Astrocyte (in vitro differentiated cells and primary cell): ENCODE measurements around the gene ITSN1. TPM values are rescaled to one million over a fixed set of nuclear protein-coding genes. Genes with fewer than 3 reads are reported as not detected.
A peak's percentile ranks its signal among the peaks of the same experiment; 100 is the strongest.

Source experiments
- DNase-seq: peaks from one replicate; pipeline ENCODE4 v3.0.0-alpha.2; 2010; ENCODE audit warnings: low read depth
- FAIRE-seq: peaks from 2 replicates; lab custom pipeline; 2011; peaks lifted over from hg19 to GRCh38; lab: Jason Lieb, UNC
- H2AFZ ChIP-seq: 2 replicates; pipeline ENCODE4 v1.6.0; 2012; ENCODE audit warnings: low read depth, low read length, inconsistent platforms
- H3K27ac ChIP-seq: 2 replicates; pipeline ENCODE4 v1.5.1; 2011; ENCODE audit warnings: low read depth, low read length, inconsistent platforms
- H3K27me3 ChIP-seq: 2 replicates; pipeline ENCODE4 v1.6.0; 2011; ENCODE audit warnings: low read length, inconsistent platforms; ENCODE audit not compliant: insufficient read depth
- H3K36me3 ChIP-seq: 2 replicates; pipeline ENCODE4 v1.5.1; 2011; ENCODE audit warnings: low read length, inconsistent platforms; ENCODE audit not compliant: insufficient read depth
- H3K4me1 ChIP-seq: 2 replicates; pipeline ENCODE4 v1.5.1; 2011; ENCODE audit warnings: low read length, inconsistent platforms; ENCODE audit not compliant: insufficient read depth
- H3K4me2 ChIP-seq: 2 replicates; pipeline ENCODE4 v1.6.0; 2012; ENCODE audit warnings: low read length, inconsistent platforms
- H3K4me3 ChIP-seq: 2 replicates; pipeline ENCODE4 v1.5.1; 2011; ENCODE audit warnings: low read depth, mild to moderate bottlenecking, low read length, inconsistent platforms; ENCODE audit not compliant: insufficient read depth
- H3K79me2 ChIP-seq: 2 replicates; pipeline ENCODE4 v1.6.0; 2012; ENCODE audit warnings: mild to moderate bottlenecking, low read length, inconsistent platforms; ENCODE audit not compliant: insufficient read depth
- H3K9ac ChIP-seq: 2 replicates; pipeline ENCODE4 v1.6.0; 2012; ENCODE audit warnings: mild to moderate bottlenecking, low read length, inconsistent platforms
- H3K9me3 ChIP-seq: 2 replicates; pipeline ENCODE4 v1.5.1; 2012; ENCODE audit warnings: low read depth, mild to moderate bottlenecking, low read length, inconsistent platforms; ENCODE audit not compliant: insufficient read depth
- H4K20me1 ChIP-seq: 2 replicates; pipeline ENCODE4 v1.6.0; 2012; ENCODE audit warnings: low read length, inconsistent platforms; ENCODE audit not compliant: insufficient read depth
- H3K27ac Mint-ChIP-seq: one replicate; pipeline ENCODE4 v1.8.0; 2021; ENCODE audit warnings: mild to moderate bottlenecking, mixed read lengths; ENCODE audit not compliant: unreplicated experiment
- H3K27me3 Mint-ChIP-seq: one replicate; pipeline ENCODE4 v1.8.0; 2021; ENCODE audit warnings: low read depth, mixed read lengths; ENCODE audit not compliant: unreplicated experiment
- H3K36me3 Mint-ChIP-seq: one replicate; pipeline ENCODE4 v1.8.0; 2021; ENCODE audit warnings: low read depth, mixed read lengths; ENCODE audit not compliant: unreplicated experiment
- H3K4me1 Mint-ChIP-seq: one replicate; pipeline ENCODE4 v1.8.0; 2021; ENCODE audit warnings: low read depth, mixed read lengths; ENCODE audit not compliant: unreplicated experiment
- H3K4me3 Mint-ChIP-seq: one replicate; pipeline ENCODE4 v1.8.0; 2021; ENCODE audit warnings: mild to moderate bottlenecking, moderate library complexity, mixed read lengths; ENCODE audit not compliant: unreplicated experiment
- H3K9me3 Mint-ChIP-seq: one replicate; pipeline ENCODE4 v1.8.0; 2021; ENCODE audit warnings: mild to moderate bottlenecking, mixed read lengths; ENCODE audit not compliant: unreplicated experiment
- CTCF ChIP-seq: IDR thresholded peaks from 2 replicates; pipeline ENCODE4 v1.5.1; 2011; ENCODE audit warnings: low read depth, mild to moderate bottlenecking, inconsistent platforms, low read length, moderate library complexity; ENCODE audit not compliant: insufficient read depth
- EZH2 ChIP-seq: IDR thresholded peaks from 2 replicates; pipeline ENCODE4 v1.6.1; 2012; ENCODE audit warnings: mild to moderate bottlenecking, low read length, inconsistent platforms; ENCODE audit not compliant: insufficient read depth
- total RNA-seq: library from RNA; stranded (reverse); gene quantifications from 2 replicates; pipeline ENCODE4 v1.2.1, GENCODE V29; 2021

The ITSN1 gene
- total RNA-seq, 1 donor from 2014 or later, result 77.3 TPM

- no peak overlapping the region for H3K4me3 Mint-ChIP-seq
- Histone ChIP-seq H3K36me3 (peaks cover 2% of the 10 kb centered on the region), H3K4me2 (no peak overlapping the region), H3K4me3 (no peak overlapping the region), H3K9ac (no peak overlapping the region), H4K20me1 (peaks cover 25% of the 10 kb centered on the region), H3K4me1 (peaks cover 19% of the 10 kb centered on the region), H3K27ac (no peak overlapping the region), H3K9me3 (no peaks in the 10 kb centered on the region), H3K79me2 (peaks cover 90% of the 10 kb centered on the region), H3K27me3 (no peaks in the 10 kb centered on the region), H2AFZ (no peak overlapping the region)
- H3K27ac Mint-ChIP-seq, result no peak overlapping the region
- no peak for DNase-seq
- H3K4me1 Mint-ChIP-seq, result peaks cover 34% of the 10 kb centered on the region
- no peaks in the 10 kb centered on the region for H3K27me3 Mint-ChIP-seq
- no peak for FAIRE-seq
- H3K9me3 Mint-ChIP-seq, result no peaks in the 10 kb centered on the region
- H3K36me3 Mint-ChIP-seq, result peaks cover 2% of the 10 kb centered on the region
- TF ChIP-seq EZH2, result no peak
- TF ChIP-seq CTCF, result no peak
These were observed 12.1 kb downstream of the ITSN1 start for GRCh38 chr21:33654412-33654811.

GRCh38 chr21:33655588-33656221, 13.4 kb downstream of the ITSN1 start:
- peak overlapping the region; percentile 77 for H3K27ac ChIP-seq
- DNase-seq (peak; percentile 98), FAIRE-seq (peak; percentile 68)
- Mint-ChIP-seq H3K9me3 (no peaks in the 10 kb centered on the region), H3K4me1 (peaks cover 37% of the 10 kb centered on the region), H3K27ac (peak overlapping the region; percentile 90), H3K4me3 (peak overlapping the region; percentile 58), H3K36me3 (peaks cover 2% of the 10 kb centered on the region), H3K27me3 (no peaks in the 10 kb centered on the region)
- peak overlapping the region; percentile 49 for H3K4me2 ChIP-seq
- peaks cover 88% of the 10 kb centered on the region for H3K79me2 ChIP-seq
- H3K4me1 ChIP-seq, result peaks cover 19% of the 10 kb centered on the region
- H3K4me3 ChIP-seq, result peak overlapping the region; percentile 25
- TF ChIP-seq EZH2 (no peak), CTCF (no peak)
- peak overlapping the region; percentile 11 for H3K9ac ChIP-seq
- H2AFZ ChIP-seq, result no peak overlapping the region
- no peaks in the 10 kb centered on the region for H3K27me3 ChIP-seq
- H3K9me3 ChIP-seq, result no peaks in the 10 kb centered on the region
- peaks cover 13% of the 10 kb centered on the region for H4K20me1 ChIP-seq
- peaks cover 2% of the 10 kb centered on the region for H3K36me3 ChIP-seq

GRCh38 chr21:33657124-33657820, 15.0 kb downstream of the ITSN1 start:
- H2AFZ ChIP-seq, result no peak overlapping the region
- no peak overlapping the region for H3K4me3 ChIP-seq
- no peak for TF ChIP-seq CTCF
- H3K4me3 Mint-ChIP-seq, result no peak overlapping the region
- H3K9ac ChIP-seq, result no peak overlapping the region
- peaks cover 2% of the 10 kb centered on the region for H3K36me3 ChIP-seq
- H3K27ac ChIP-seq, result no peak overlapping the region
- peaks cover 6% of the 10 kb centered on the region for H4K20me1 ChIP-seq
- no peak for FAIRE-seq
- H3K27me3 ChIP-seq, result no peaks in the 10 kb centered on the region
- H3K4me1 Mint-ChIP-seq, result peaks cover 28% of the 10 kb centered on the region
- H3K27ac Mint-ChIP-seq, result peak overlapping the region; percentile 75
- no peak for DNase-seq
- peaks cover 88% of the 10 kb centered on the region for H3K79me2 ChIP-seq
- no peaks in the 10 kb centered on the region for H3K9me3 ChIP-seq
- peak overlapping the region; percentile 38 for H3K4me2 ChIP-seq
- H3K36me3 Mint-ChIP-seq, result peaks cover 6% of the 10 kb centered on the region
- peaks cover 19% of the 10 kb centered on the region for H3K4me1 ChIP-seq
- H3K9me3 Mint-ChIP-seq, result peaks cover 5% of the 10 kb centered on the region
- no peaks in the 10 kb centered on the region for H3K27me3 Mint-ChIP-seq
